GM18867 (cell line): Measurements from ENCODE around the gene PAXX.

Experiments used
- ATAC-seq: cut with Tn5 transposase; IDR thresholded peaks from one replicate; pipeline ENCODE4 v1.9.1; 2021; ENCODE audit warnings: mild to moderate bottlenecking, moderate library complexity; ENCODE audit not compliant: unreplicated experiment

PAXX gene

DNA sequence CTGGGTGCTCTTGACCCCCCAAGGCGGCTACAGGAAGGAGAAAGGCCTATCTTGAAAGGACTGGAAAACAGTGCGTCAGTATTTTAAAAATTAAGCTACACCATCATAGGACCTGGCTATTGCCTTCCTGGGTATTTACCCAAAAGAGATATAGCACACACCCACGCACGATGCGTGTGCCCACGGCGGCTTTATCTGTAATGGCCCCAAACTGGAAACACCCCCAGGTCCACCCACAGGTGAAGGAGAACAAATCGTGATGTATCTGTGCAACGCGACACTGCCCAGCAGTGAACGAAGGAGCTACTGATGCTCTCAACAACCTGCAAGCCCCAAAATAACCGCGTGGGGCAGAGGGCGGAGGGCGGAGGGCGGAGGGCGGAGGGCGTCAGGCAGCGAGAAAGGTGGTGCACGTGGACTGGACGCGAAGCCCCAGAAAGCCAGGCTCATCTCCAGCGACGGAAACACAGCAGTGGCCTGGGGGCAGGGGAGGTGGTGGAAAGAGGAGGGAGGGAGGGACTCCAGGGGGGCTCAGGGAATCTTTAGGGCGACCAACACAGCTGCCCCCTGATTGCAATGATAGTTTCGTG, 27.3 kb upstream of the PAXX start:
- ATAC-seq, result no peak

DNA sequence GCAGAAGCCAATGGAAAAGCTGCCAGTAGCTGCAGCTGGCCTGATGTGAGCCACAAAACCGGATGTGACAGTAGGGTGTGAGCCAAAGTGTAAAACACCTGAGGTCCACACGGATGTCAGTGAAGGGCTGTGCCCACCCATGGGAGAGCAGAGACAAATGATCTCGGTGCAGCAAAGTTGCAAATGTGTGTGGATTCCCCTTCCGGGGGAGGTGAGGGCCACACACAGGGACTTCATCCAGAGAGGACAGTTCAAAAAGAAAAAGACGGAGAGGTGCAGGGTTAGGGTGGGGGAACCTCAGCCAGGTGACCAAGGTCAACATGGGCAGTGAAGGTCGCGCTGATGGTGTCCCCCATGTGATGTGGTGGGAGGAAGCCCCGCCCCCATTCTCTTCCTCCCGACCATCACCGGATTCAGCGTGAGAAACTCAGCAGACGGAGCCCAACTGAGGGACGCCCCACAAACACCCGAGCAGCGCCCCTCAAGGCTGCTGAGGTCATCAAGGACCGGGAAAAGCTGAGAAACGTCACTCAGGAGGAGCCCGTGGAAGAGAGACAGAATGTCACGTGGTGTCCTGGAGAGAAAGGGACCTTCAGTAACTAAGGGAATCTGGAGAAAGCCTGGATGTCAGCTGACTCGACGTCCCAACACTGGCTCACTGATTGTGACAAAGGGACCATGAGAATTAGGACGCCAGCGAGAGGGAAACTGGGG, 26.3 kb upstream of the PAXX start:
- ATAC-seq, result no peak

DNA sequence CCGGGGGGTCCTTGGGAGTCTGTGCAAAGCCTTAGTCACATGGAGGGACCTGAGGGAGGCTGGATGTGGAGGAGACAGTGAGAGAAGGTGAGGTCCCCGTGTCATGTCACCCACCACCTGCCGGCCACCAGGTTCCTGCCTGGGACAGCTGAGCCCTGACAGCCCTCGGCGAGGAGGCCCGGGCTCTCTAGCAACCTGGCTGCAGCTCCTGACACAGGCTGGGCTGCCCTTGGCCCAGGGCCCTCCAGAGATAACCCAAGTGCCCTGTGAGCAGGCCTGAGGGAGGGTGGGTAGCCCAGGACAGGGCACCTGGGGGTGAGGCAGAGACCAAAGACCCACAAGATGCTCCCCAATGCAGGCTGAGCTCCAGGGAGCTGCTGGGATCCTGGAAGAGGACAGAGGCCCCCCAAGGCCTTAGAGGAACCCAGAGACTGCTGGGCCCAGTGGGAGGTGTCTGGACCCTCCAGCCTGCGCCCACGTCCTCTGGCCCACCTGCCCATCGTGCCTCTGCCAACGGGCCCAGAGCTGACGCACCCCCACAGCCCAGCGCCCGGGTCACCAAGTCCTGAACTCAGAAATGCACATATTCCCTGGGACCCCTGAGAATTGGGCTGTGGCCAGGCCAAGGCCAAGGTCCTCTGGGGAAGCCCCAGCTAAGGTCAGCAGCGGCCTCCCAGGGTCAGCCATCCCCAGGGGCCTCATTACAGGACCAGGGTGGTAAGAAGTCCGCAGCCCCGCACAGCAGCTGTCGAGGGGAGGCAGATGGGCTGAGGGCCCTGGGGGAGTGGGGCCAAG, 23.7 kb upstream of the PAXX start:
- no peak for ATAC-seq

DNA sequence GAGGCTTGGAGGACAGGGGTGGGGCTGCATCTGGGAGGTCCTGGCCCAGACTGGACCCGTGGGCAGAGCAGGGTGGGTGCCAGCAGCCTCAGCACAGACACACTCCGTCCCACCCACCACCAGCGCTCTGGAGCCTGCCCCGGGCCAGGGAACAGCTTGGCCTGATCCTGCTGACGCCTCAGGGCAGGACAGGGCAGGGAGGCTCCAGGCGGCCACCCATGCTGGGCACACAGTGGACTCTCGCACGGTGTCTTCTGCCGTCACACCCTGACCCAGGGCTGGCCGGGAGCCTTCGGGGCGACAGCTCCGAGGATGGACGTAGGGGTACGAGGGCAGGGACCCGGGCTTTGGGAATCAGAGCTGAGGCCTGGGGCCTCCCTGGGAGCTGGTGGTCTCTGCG, 23.1 kb upstream of the PAXX start:
- no peak for ATAC-seq

DNA sequence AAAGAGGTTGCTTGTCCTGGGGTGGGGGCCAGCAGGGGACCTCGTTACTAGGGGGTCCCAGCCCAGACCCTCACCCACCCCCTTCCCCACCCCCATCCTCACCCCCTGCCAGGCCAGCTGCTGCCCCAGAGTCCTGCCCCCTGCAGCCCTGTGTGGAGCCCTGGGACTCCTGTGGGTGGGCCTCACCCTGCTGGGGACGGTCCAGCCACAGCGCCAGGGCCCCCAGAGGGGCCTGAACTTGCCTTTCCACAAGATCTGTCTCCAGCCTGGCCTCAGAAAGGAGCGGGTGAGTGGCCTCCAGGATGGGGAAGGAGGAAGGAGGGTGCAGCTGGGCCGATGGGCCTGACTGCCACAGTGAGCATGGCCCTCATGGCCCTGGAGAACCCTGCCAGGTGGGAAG, 22.4 kb upstream of the PAXX start:
- ATAC-seq, result no peak

DNA sequence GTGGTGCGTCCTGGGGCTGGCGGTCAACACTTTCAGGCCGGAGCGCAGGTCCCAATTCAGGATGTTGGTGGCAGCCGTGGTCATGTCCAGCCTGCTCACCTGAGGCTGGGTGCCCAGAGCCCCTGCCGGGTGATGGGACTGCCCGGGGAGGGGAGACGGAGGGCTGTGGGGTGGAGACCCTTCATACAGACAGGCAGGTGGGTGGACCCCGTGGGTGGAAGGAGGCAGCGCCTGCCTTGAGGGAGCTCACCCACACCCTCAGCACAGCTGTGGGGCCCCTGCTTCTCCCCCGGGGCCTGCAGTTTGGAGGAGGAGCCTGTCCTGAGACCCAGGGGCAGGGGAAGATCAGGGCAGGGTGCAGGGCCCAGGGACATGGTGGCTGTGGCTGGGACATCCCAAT, 21.9 kb upstream of the PAXX start:
- ATAC-seq, result no peak

DNA sequence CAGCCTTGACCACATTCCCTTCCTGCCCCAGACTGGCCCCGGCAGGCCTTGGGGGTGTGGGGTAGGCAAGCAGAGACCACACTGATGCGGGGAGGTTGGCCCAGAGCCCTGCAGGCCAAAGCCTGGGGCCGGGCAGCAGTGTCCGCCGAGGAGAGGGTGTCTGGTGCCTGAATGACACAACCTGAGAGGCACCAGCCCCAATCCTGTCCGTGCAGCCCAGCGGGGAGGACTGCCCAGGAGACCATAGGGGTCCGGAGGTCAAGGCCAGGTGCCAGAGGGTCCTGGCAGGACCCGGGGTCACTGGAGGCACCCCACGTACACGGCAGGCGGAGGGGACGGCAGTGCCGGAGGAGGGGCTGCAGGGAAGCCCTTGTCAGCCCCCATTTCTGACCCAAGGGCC, 20.5 kb upstream of the PAXX start:
- ATAC-seq, result no peak

DNA sequence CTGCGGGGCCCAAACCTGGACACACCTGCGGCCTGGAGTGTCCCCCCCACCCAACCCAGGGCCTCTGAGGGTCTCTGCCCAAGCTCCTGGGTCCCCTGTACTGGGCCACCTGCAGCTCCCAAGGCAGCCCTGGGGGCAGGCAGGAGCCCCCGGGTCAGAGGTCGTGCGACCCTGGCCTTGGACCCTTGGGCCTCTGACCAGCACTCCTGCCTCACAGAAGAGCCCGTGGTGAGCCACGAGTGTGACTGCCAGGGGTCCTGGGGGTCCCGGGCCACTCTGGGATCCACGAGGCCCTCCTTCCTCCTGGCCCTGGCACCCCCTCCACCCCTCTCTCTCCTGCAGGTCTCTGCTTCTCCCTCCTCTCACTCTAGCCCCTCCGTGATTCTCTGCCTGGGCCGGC, 19.9 kb upstream of the PAXX start:
- ATAC-seq, result no peak

DNA sequence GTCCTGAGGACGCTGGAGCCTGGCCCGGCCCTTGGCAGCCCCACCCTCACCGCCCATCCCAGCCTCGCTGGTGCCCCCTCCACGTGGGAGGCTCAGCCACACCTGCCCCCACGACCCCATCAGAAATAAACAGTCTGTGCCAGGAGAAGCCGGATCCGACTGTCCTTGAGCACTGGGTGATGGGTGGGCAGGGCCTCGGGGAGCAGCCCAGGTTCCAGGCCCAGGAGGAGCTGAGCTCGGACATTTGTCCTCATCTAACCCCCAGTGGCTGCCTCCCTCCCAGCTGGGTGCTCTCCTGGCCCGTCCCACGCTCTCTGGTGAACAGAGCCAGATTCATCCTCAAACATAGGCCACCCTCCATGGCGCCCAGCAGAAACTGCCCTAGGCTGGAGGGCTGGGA, 19.5 kb upstream of the PAXX start:
- no peak for ATAC-seq

DNA sequence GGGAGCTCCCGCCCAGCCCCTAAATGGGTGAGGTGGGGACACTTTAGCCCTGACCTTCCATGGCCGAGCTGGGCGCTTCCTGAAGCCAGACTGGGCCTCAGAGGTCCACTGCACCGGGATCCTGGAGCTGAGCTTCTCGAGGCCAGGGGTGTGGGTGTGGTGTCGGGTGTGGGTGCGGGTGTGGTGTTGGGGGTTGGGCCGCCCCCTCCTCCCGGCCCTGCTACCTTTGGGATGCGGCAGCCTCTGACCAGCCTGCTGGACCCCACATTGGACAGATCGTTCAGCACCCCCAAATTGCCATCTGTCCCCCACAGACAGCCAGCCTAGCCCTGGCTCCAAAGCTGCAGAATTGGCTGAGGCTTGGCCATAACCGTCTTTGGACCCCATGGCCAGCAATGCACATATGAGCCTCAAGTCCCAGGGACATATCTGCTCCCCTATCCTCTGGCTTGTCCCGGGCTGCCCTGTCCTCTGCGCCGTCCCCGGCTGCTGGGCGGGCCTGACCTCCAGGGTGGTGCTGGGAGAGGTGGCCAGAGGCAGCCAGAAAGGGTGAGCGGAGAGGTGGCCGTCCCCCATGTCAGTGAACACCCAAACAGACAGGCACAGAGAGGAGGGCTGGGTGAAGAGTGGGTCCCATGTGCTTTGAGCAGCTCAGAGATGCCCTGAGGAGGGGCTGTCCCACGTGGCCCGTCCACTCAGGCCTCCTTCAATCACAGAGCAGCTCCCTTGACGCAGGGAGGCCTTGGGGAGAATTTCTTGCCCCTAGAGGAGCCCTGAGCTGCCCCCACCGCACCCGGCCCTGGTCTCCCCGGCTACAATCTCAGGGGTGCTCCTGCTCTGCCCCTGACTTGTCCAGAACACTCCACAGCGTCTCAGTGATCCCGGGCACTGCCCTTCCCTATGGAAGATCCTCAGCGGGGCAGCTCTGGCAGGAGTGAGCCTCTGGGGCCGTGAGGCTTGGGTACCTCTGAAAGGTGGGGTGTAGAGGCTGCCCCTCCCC, 18.3 kb upstream of the PAXX start:
- ATAC-seq, result no peak

DNA sequence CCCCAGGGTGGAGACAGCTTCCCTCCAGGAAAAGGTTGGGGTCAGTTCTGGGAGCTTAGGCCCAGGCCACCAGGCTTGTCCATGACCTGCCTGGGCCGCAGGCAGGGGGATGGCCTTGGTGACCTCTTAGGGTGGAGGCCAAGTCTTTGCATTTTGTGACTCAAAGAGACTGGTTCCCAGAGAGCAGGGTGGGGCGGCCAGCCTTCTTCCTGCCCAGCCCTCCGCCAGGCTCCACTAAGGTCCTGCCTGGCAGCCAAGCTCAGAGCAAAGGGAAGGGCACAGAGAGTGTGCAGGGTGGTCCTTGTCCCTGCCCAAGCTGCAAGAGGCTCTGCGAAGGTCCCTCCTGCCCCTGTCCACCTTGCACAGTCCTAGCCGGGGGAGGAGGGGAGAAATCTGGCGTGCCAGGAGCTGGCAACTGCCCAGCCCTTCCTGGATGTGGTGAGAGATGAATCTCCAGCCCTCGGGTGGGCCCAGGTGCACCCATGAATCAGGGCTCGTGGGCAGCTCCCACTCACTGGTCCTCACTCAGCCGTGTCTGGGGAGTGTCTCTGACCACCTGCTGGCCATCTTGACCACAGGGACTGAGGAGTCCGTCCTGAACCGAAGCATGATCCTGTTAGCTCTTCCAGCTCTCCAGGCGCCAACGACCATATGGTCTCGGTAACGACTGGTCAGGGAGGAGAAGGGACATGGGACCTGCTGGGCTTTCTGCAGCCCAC, 17.2 kb upstream of the PAXX start:
- ATAC-seq, result no peak

DNA sequence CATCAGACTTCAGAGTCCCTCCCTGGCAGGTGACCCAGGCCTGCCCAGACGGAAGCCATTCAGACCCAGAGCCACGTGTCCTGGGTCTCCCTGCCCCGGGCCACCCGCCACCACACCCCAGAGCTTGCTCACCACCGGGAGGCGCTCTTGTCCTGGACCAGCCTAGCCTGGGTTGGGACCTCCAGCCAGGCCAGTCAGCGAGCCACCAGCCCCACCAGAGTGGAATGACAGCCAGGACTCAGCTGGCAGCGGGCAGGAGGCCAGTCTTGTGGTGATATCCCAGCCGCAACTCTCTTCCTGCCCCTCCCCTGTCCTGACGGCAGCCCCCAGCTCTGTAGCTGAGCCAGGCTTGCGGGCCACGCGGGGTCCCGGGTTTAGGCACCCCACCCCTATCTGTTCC, 16.6 kb upstream of the PAXX start:
- no peak for ATAC-seq

DNA sequence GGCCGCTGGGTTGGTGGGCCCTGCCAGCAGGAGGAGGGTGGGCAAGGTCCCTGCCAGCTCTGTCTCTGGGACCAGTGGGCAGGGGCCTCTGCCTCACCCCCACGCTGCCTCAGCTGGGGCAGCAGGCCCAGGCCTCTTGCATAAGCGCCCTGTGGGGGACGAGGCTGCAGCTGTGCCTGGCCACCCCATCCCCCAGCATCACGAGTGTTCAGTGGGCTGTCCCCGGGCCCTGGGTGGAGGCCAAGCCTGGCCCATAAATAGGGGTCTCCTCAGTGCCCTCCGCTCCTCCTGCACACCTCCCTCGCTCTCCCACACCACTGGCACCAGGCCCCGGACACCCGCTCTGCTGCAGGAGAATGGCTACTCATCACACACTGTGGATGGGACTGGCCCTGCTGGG, 15.0 kb upstream of the PAXX start, which contains the start of gene PTGDS:
TSS of gene PTGDS (plus strand) at position 282 of the 400 bp plus-strand sequence. CDS start at position 357, 75 bp downstream.
- no peak for ATAC-seq

DNA sequence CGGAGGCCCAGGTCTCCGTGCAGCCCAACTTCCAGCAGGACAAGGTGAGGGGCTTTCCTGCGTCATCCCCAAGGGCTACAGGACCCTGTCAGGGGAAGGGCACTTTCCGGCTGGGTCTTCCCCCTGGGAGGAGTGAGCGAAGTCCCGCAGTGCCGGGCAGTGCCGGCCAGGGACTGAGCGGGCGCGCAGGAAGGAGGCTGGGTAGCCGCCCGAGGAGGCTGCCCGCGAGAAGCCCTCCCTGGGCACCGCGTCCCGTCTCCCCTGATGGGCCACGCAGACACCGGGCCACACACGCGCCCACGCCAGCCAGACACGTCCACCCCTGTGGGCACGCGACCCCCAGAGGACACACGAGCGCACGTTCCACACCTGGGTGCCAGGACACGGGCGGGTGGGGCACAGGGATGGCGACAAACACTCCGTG, 14.6 kb upstream of the PAXX start:
- ATAC-seq, result no peak

DNA sequence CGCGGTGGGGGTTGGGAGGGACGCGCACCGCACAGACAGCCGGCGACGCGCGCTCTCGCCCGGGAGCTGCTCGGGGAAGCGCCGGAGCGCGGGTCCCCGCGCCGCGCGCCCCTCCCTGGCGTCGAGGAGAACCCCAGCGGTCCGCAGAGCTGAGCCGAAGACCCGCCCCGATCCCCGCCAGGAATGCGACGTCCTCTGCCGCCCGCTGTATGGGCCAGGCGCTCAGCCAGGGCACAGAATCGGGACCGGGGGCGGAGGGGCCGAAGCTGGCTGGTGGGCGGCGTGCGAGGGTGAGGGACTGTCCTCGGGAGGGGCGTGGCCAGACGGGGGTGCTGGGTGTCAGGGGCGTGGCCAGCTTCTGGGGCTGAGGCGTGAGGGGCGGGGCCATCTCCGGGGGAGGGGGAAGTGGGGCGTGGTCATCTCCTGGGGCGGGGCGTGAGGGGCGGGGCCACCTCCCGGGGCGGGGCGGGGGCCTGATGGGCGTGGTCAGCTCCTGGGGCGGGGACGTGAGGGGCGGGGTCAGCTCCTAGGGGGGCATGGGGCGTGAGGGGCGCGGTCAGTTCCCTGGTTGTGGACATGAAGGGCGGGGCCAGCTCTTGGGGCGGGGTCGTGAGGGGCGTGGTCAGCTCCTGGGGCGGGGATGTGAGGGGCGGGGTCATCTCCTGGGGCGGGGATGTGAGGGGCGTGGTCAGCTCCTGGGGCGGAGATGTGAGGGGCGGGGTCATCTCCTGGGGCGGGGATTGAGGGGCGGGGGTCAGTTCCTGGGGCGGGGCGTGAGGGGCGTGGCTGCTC, 14.0 kb upstream of the PAXX start:
- no peak for ATAC-seq

DNA sequence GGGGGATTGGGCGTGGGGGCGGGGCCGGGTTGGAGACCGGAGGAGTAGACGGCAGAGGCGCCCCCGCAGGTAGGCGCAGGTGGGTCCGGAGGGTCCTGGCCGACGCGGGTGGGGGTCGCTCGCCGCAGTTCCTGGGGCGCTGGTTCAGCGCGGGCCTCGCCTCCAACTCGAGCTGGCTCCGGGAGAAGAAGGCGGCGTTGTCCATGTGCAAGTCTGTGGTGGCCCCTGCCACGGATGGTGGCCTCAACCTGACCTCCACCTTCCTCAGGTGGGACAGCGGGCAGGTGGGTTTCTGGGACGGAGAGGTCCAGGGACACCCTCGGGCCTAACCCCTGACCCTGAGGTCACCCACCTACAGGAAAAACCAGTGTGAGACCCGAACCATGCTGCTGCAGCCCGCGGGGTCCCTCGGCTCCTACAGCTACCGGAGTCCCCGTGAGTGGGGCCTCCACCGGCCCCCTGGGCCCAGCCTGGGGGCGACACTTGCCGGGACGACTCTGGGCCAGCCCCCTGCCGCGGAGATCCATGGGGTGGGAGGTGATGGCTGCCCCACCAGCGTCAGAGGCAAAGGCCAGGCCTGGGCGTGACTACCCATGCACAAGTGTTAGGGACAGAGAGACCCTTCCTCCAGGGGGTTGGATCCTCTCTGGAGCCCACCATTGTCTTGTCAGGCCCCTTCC, 13.2 kb upstream of the PAXX start:
- no peak for ATAC-seq

DNA sequence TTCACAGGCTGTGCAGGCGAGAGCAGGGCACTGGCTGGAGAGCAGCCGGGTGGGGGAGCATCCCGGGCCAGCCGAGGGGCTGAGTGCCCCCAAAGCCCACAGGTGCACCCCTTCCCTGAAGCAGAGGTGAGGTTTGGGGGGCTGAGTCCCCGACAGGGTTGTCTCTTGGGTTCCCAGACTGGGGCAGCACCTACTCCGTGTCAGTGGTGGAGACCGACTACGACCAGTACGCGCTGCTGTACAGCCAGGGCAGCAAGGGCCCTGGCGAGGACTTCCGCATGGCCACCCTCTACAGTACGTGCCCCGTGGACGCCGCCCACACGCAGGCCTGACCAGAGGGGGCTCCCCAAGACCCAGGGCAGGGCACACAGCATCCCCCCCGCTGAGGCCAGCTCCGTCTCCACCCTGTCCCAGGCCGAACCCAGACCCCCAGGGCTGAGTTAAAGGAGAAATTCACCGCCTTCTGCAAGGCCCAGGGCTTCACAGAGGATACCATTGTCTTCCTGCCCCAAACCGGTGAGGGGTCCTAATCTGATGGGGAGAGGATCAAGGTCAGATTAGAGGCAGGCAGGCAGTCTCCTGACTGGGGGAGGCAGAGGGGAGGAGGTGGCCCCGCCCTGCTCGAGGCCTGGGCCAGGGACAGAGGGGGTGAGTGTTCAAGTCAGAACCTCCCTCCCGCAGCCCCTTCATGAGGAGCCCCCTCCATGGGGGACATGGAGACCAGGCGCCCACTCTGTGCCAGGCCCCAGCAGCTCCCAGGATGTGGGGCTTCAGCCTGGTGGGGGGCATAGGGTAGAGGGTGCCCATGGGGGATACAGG, 12.2 kb upstream of the PAXX start:
- ATAC-seq, result no peak
